Kidney epithelial cell (primary cell): ENCODE results near the gene CTPS2. TPM values are rescaled to one million over a fixed set of nuclear protein-coding genes. Genes with fewer than 3 reads are reported as not detected.

Source experiments
- DNase-seq: peaks from one replicate; pipeline ENCODE4 v3.0.0-alpha.2; 2010; ENCODE audit warnings: low read depth
- H3K27me3 ChIP-seq: 2 replicates; pipeline ENCODE4 v1.6.0; 2011; ENCODE audit warnings: low read length; ENCODE audit not compliant: control insufficient read depth, insufficient read depth
- H3K36me3 ChIP-seq: 2 replicates; pipeline ENCODE4 v1.5.1; 2011; ENCODE audit warnings: low read length; ENCODE audit not compliant: control insufficient read depth, insufficient read depth
- H3K4me3 ChIP-seq: 2 replicates; pipeline ENCODE4 v1.5.1; 2011; ENCODE audit warnings: low read depth, mild to moderate bottlenecking, control low read depth, low read length
- CTCF ChIP-seq: IDR thresholded peaks from 2 replicates; pipeline ENCODE4 v1.5.1; 2011; ENCODE audit warnings: mild to moderate bottlenecking, moderate library complexity, low read length, control low read depth, inconsistent platforms; ENCODE audit not compliant: insufficient read depth, poor library complexity, severe bottlenecking
- total RNA-seq: library from RNA; depleted of rRNA; stranded (reverse); fragments of >200 nt; gene quantifications from 2 replicates; pipeline ENCODE4 v1.2.3, GENCODE V29; 2015

Gene CTPS2
- total RNA-seq, 1 donor from 2014 or later = 21.3 TPM

GRCh38 chrX:16639966-16640365 is 72.5 kb downstream of the CTPS2 start:
- Histone ChIP-seq H3K4me3 (no peak overlapping the region), H3K36me3 (no peaks in the 10 kb centered on the region), H3K27me3 (no peaks in the 10 kb centered on the region)
- TF ChIP-seq CTCF = no peak
- DNase-seq = no peak

- H3K4me3 ChIP-seq = no peak overlapping the region
- H3K27me3 ChIP-seq = no peaks in the 10 kb centered on the region
- DNase-seq = no peak
- no peak for TF ChIP-seq CTCF
- H3K36me3 ChIP-seq = no peaks in the 10 kb centered on the region
Measured at GRCh38 chrX:16638533-16638932, 73.9 kb downstream of the CTPS2 start.

GRCh38 chrX:16635596-16635995 is 76.9 kb downstream of the CTPS2 start:
- no peak for DNase-seq
- H3K36me3 ChIP-seq = no peaks in the 10 kb centered on the region
- no peak for TF ChIP-seq CTCF
- no peaks in the 10 kb centered on the region for H3K27me3 ChIP-seq
- H3K4me3 ChIP-seq = no peak overlapping the region

GRCh38 chrX:16635040-16635439 is 77.4 kb downstream of the CTPS2 start:
- no peaks in the 10 kb centered on the region for H3K27me3 ChIP-seq
- H3K4me3 ChIP-seq = no peak overlapping the region
- H3K36me3 ChIP-seq = no peaks in the 10 kb centered on the region
- no peak for DNase-seq
- no peak for TF ChIP-seq CTCF

GRCh38 chrX:16633754-16634153 is 78.7 kb downstream of the CTPS2 start:
- no peak for TF ChIP-seq CTCF
- no peaks in the 10 kb centered on the region for H3K27me3 ChIP-seq
- H3K4me3 ChIP-seq = no peak overlapping the region
- DNase-seq = no peak
- H3K36me3 ChIP-seq = no peaks in the 10 kb centered on the region

GRCh38 chrX:16629909-16630308 is 82.6 kb downstream of the CTPS2 start:
- TF ChIP-seq CTCF = no peak
- Histone ChIP-seq H3K27me3 (no peaks in the 10 kb centered on the region), H3K36me3 (no peaks in the 10 kb centered on the region), H3K4me3 (no peak overlapping the region)
- DNase-seq = no peak
